NCI-H345 treated with DMSO at 0.1 percent for 48 hours (cell line): ENCODE measurements around the gene DGKG.

Source experiments
- DNase-seq: peaks from one replicate; lab custom pipeline; 2025; ENCODE audit not compliant: unreplicated experiment; lab: John Stamatoyannopoulos, UW

The DGKG gene

DNA sequence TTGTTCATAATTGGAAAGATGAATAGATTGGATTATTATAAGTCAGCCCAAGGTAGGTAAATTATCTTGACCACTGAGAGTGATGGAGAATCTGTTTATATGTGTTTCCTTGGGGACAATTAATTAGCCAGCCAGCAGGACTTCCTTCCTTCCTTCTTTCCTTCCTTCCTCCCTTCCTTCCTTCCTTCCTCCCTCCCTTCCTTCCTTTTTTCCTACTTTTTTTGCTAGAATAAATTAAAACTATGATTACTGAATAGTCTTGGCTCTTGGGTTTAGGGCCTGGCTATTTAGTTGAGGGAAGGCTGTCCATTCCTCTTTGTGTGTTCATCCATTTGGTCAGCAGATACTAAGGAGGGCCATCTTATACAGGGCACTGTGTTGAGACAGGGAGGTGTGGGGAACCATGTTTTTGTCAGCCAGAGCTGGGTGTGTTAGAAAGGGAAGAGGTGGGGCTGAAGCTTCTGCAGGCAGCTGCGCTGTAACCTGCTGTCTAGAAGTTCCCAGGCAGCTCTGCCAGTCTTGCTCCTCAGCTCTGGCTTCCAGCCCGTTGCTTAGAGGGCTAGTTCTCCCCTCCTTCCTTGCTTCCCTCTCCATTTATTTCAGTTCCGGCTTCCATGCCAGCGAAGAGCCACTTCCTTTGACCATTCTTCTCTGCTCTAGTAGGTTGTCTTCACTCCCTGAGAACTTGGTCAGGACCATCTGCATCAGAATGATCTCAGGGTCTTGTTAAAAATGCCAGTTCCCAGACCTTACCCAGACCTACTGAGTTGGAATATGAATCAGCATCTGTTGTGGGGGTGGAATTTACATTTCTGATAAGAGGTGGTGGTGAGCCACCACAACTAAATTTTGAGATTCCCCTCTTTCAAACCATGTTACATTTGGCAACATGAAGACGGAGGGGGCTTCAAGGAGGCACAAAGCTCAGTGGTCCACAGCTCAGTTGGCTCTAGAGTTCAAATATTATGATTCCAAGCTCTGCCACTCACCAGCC is 113.9 kb downstream of the DGKG start:
- no peak for DNase-seq

DNA sequence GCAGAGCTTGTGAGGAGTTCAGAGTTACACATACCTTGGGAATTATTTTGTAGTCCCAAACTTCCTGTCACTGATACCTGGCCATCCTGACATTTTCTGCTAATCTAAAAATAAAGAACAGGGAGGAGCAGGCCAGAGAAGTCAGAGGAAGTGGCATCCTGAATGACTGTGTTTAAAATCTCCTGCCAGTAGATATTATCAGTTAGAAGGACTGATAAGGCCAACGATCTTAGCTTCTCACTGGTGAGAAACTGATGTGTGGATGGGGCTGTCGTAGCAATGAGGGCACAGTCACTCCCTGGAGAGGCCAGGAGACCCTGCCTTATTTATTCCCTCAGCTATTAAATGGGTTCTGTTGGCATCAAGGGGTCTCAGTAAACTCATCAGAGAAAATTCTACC is 115.1 kb downstream of the DGKG start:
- no peak for DNase-seq

DNA sequence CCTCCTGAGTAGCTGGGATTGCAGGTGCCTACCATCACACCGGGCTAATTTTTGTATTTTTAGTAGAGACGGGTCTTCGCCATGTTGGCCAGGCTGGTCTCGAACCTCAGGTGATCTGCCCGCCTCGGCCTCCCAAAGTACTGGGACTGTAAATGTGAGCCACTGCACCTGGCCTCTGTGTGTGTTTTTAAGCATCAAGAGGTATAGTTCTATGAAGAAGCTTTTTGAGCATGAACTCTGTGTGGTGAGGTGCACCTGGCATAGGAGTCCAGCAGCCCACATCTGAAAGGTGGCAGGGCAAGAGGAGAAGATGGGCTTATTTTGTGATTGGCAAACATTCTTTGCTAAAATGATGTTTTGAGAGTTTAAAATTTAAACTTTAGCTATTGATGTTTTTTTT is 118.0 kb downstream of the DGKG start:
- no peak for DNase-seq

DNA sequence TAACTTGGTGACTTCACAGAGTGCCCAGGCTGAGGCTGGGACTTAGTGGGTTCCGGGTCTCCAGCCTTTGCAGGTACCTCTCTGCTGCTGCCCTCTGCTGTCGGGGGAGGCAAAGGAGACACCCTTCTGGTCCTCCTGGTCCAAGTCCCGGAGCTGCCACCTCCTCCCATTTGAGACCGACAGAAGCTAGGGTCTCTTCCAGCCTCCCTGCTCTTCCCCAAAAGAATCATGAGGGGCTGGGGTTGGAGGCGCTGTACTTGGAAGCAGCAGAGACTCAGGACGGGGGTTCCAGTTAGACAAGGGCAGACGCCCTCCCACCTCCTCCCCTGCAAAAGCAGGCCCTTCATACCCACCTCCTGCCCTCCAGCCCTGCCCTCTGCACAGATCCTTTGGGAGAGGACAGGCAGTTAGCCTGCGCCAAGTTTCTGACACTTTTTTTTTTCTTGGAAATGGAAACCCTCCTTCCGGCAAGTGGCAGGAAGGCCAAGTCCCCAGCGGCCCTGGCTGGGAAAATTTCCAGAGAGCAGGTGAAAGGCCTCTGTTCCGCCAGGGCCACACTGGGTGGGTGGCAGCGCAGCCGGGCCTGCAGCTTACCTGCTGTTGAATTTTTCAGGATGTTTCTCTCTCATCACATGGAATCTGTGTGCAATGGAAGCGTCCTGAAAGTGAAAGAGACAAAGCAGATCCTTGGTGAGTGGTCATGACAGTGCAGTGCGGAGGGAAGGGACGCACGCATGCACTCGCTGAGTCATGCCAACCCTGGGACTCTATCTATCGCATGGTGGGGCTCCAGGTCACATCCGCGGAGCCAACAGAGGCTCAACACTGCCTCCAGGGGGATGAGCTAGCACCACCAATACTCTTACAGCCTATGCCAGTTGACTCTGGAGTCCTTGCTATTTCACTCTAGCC is 119.9 kb downstream of the DGKG start:
- no peak for DNase-seq

DNA sequence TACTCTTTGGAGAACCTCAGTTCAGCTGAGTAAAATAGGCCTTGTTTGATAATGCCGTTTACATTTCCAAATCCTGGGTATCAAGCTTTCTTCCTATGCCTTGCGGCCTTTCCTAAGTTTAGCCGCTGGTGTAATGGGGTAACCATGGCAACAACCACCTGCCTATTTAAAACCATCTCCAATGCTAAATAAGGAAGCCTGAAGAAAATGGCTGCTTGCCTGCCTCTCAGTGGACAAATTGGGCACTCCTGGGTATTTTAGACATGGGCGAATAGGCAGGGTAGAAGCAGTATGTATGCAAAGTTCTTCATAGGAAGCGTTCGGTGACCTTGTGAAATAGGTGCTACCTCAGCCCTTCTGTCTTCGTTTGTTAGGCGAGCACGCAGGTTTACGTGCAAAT is 122.7 kb downstream of the DGKG start:
- DNase-seq = no peak

DNA sequence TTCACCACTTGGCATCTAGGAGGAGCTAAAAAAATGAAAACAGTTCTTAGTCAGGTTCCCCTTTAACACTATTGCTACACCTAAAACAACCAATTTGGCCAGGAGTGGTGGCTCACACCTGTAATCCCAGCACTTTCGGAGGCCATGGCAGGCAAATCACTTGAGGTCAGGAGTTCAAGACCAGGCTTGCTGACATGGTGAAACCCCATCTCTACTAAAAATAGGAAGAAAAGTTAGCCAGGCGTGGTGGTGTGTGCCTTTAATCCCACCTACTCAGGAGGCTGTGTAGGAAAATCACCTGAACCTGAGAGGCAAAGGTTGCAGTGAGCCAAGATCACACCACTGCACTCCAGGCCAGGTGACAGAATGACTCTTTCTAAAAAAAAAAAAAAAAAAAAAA is 124.1 kb downstream of the DGKG start:
- no peak for DNase-seq

DNA sequence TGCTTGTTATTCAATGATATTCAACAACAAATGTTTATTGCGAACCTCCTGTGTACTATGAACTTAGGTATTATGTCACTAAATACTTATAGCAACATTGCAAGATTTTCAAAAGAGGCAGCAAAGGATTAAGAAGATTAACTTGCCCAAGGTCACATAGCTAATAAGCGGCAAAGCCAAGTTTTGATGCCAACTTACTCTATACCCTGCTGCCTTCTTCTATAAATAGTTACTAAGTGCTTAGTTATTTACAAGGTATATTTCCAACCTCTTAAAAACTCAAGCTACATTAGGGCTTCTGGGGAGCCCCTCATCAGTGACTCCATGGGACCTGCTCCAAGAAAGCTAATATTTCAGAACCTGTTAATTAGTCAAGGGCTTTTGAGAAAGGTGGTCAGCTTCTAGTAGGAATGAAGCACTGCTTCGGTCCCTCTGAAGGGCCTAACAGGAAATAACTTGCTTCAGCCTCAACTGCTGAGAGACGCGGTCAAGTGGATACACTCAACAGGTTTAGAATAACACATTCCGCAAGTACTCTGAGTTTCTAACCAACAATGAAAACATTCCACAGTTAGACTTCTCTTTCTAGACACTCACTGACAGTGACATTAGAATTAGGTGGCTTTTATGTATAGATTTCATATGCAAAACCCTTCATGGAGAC is 125.5 kb downstream of the DGKG start:
- no peak for DNase-seq

DNA sequence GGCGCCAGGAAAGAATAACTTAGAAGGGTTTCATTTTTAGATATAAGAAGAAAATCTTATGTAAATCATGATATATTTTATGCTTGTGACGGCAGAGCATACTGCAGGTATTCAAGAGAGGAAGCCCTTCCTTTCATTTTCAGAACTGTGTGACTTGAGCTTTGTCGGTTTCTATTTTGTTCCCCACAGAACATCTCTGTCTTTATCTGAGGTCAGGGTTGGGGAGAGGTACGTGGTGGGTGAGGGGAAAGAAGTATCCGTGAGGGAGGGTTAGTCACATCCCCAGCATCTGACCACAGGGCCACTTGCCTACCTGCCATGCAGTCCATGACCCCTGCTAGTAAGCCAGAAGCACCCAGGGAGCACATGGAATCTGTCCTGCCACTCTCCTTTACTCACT is 126.5 kb downstream of the DGKG start:
- DNase-seq = no peak

DNA sequence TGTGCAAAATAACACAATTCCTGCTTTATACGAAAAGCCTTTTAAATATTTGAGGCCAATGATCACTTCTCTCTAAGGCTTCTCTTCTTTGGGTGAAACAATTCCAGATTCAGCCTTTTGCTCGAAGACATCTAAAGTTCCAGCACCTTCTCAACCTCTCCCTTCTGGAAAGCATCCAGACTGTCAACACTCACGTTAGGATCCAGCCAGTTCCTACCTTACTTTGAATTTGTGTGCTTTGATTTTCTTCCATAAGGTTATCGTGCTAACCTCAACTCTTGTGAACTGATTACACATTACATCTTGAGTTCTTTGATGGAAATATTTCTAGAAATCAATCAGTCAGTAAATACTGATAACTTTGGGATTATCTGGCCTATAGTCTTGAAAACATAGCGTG is 127.9 kb downstream of the DGKG start:
- DNase-seq = no peak

DNA sequence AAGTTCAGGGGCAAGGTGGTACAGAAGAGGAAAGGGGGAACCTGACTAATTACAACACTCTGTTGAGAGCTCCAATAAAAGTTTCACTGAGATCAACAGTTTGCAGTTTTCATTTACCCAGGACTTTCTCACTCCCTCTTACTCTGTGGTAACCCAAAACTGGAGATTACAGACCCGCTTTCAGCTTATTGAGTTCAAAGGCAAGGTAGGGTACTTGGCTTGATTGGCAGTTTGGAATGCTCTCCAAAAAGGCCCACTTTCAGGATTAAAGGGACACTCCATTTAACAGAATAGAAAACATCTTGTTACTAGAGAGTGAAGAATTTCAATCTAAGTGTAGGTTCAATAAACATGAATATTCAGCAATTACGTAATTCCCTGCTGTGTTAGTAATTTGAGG is 135.6 kb downstream of the DGKG start:
- no peak for DNase-seq

DNA sequence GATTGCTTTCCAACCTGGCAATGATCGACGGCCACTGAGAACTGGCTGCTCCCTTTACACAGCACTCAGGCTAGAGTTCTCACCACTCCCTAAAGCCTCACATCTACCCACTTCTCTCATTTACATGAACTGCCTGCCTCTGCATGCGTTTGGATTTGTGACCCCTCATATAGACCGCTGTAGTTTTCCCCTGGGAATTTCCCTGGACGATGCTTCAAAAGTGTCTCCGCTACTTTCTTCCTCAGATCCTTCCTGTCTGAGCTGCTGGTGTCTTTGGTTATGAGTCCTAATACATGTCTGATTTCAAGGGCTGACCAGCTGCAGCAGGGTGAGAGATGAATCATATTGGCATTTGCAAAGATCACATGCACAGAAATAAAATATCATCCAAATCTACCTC is 136.4 kb downstream of the DGKG start:
- no peak for DNase-seq

DNA sequence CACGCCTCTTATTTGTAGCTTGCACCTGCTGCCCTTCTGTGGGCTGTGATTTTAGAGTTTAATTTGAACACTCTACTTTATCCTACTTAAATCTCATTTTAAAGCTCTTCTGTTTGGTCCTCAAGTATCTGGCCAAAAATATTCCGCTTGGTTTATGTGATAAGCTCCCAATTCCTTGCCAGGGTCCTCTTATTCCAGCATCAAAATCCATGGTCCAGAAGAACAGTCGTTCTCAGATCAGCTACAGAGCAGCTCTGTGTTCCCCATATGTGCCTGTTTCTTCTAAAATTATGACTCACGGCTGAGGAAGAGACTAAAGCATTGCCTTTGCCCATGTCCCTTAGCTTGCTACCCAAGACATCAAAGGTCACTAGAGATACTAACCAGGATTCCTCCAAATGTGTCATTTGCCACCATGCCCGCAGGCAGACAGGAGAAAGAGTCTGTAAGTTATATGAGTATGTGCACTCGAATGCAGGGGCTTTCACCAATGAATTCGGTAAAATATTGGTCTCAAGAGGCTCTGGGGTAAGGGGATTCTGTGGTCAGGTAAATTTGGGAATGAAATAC is 137.9 kb downstream of the DGKG start:
- DNase-seq = no peak

DNA sequence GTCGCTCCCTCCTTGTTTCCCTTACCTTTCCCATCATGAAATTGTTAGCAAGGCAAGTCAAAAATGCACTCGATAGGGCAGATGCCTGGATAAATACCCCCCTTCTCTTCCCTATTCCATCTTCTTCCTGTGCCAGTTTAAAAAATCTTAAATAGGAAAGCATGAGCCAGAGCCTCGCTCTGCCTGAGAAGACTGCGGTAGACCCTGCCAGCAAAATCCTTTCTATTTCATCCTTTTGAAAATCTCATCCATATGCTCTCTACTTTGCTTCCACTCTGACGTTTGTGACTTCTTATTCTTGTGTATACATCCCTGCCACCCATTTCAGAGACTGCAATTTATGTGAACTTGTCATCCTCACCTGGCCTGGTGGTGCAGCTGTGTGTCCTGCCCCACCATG is 138.6 kb downstream of the DGKG start:
- DNase-seq = no peak

DNA sequence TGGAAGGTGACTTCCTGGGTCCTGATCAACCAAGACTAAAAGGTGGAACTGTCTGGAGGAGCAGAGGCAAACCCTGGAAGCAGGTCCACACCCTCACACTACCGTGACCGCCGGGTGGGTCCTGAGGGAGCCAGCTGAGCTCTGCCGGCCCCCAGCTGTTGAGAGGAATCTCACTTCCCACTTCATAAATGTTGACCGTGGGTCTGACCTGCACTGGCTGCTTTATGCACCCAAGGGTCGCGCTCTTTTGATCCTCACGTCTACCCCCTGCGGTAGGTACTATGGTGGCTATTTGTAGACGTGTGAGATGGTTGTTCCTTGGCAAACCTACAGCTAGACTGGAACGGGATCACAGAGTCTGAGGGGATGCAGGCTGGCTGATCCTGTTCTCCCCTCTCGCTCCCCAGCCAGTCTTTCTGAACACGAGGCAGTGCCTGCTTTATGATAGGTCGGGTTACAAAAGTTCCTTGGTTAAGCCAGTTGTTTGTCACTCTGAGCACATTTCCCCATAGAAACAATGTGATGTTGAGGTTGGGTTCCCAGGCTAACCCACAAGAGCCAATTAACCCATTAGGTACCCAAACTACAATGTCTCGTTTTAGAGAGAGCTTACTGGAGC is 140.2 kb downstream of the DGKG start:
- no peak for DNase-seq

DNA sequence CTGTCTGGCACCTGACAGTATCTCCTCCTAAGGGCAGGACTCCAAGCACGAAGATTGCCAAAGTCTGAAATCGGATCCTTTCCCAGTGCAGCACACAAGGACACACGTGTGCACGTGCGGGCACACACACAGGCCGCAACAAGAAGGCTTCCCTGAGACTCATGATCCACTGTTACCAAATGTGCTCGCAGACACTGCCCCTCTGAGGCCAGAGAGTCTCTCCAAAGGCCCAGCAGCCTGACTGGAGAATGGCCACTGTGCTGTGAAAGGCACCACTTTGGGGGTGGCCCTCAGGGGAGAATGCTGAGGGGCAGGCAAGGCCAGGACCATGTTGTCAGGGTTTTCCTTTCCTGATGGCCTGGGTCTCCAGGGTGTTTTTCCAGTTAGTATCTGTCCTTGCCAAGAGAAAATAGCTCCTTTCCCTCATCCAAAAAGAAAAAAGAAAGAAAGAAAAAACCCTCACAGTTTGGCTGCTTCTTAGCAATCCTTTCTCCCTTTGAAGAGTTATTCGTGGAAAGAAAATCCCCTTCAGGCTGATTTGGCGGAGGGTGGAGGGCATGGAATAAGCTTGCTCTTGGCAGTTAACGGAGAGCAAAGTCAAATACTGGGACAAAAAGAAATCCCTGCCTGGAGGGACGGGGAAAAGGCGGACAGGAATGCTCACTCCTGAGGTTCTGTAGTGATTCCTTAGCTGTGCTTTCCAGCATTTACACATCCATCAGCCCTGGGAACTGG is 141.0 kb downstream of the DGKG start:
- no peak for DNase-seq

DNA sequence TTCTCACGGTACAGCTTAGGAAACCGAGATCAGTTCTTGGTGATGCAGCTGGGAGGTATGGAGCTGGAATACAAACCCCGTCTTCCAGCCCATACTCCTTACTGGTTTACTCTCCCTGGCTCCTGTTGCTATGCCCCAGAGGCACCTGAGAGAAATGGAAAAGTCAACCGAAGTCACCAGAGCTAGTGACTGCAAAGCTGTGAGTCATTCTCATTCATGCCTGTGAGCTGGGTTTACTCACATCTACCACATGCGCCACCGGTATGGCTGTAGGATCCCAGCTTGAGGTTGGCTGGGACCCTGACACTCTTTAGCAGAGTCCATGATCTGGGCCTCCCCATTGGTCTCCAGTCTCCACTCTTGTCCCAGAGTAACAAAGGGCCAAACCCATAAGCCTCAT is 141.7 kb downstream of the DGKG start:
- no peak for DNase-seq

DNA sequence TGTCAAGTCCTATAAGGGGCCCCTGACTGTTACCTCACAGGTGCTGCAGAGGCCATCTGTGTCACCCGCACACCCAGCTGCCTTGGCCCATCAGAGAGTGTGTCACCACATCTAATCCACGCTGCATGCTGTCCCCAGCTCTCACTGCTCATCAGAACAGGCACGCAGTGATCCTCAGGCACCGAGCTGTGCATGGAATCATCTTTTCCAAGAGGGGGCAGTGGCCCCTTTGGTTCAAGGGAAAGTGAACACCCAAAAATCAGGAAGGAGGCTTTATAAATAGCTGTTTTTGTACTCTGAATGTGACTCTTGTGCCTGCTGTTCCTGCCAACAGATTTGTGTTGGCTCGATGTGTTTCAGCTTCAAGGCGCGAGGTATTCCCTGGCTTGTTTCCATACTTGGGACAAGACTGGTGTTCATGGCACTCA is 142.8 kb downstream of the DGKG start:
- no peak for DNase-seq

DNA sequence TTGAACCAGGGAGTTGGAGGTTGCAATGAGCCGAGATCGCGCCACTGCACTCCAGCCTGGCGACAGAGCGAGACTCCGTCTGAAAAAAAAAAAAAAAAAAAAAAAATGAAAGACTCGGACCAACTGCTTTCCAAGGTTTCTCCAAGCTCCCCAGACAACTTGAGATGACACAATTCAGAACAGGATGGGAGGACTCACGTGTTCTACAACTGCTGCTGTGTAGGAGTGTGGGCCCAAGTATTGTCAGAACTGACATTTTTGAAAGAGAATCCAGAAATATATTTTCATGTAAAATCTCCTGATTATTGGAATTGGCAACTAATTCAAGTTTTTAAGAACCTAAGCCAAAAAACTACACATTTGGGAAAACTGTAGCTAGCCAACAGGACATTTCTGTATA is 143.6 kb downstream of the DGKG start:
- no peak for DNase-seq

DNA sequence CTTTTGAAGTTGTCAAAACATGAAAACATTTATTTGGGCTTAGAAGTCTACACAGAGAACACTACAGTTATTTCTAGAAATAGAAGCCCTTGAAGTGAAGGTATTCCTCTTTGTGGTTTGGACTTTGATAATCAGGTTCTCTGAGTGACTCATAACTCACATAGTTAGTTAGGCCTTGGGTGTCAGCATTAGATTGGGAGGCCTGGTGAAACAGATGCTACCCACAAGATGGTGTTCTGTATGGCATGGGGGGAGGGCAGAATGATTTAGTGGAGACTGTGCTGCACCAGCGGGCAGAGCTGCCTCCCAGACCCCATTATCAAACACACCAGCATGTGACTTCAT is 144.2 kb downstream of the DGKG start:
- no peak for DNase-seq
